ENCODE results near the gene TMEM208. TPM values are rescaled to one million over a fixed set of nuclear protein-coding genes. Genes with fewer than 3 reads are reported as not detected.

TMEM208 gene
- total and polyA plus RNA-seq, 2 of the 13 experiments (the other 11 are each of a cell fraction or from before 2014, with no cell fraction given): 58.8 to 72.9 TPM

GRCh38 chr16:67246081-67246755 is 19.3 kb downstream of the TMEM208 start (continued):
- TF ChIP-seq MLXIP (CRISPR knock-in tag; IDR thresholded peaks at IDR 0.05; ENCODE audit: borderline replicate concordance) (0 out of 2 replicates have a peak, but pooled peaks have one; percentile 42), HNRNPK (IDR thresholded peaks at IDR 0.05; ENCODE audit: low read depth, low read length, poor library complexity, severe bottlenecking) (peak; percentile 88), ZNF503 (CRISPR knock-in tag; IDR thresholded peaks at IDR 0.05) (peak; percentile 92), ZNF224 (CRISPR knock-in tag; IDR thresholded peaks at IDR 0.05) (peak; percentile 99), ZC3H4 (CRISPR knock-in tag; IDR thresholded peaks at IDR 0.05; ENCODE audit: borderline replicate concordance) (no peak), ZNF563 (CRISPR knock-in tag; IDR thresholded peaks at IDR 0.05) (peak; percentile 76; the same call in 1 of the 2 replicates), ATRX (CRISPR knock-in tag; IDR thresholded peaks at IDR 0.05; ENCODE audit: borderline replicate concordance) (no peak), SNRNP70 (IDR thresholded peaks at IDR 0.05; ENCODE audit: low read depth, low read length) (no peak), ZBTB14 (CRISPR knock-in tag; IDR thresholded peaks at IDR 0.05) (peak; percentile 66), ATF2 (CRISPR knock-in tag; IDR thresholded peaks at IDR 0.05) (peak; percentile 94), SNAI1 (CRISPR knock-in tag; IDR thresholded peaks at IDR 0.05; ENCODE audit: borderline replicate concordance) (peak; percentile 94), FOXA3 (CRISPR knock-in tag; IDR thresholded peaks at IDR 0.05) (peak; percentile 68; the same call in 1 of the 2 replicates), ZXDC (CRISPR knock-in tag; IDR thresholded peaks at IDR 0.05) (no peak), KDM3A (CRISPR knock-in tag; IDR thresholded peaks at IDR 0.05; ENCODE audit: low read depth) (peak; percentile 97), DRAP1 (CRISPR knock-in tag; IDR thresholded peaks at IDR 0.05) (peak; percentile 56; the same call in 1 of the 2 replicates)

Measured in HepG2 (cell line).